ENCODE data around the gene CHD9.

GRCh38 chr16:53216798-53217197, 162.0 kb downstream of the CHD9 start:
- TF ChIP-seq NKRF (IDR thresholded peaks at IDR 0.05; ENCODE audit: borderline replicate concordance) (no peak), SNAPC5 (CRISPR knock-in tag; IDR thresholded peaks at IDR 0.05) (no peak), EGR1 (conservative IDR thresholded peaks at IDR 0.05) (no peak)
